ENCODE measurements around the gene KRT74. TPM values are rescaled to one million over a fixed set of nuclear protein-coding genes. Genes with fewer than 3 reads are reported as not detected.

Gene KRT74
- total and polyA plus RNA-seq, 2 donors from 2014 or later = not detected

GRCh38 chr12:52529417-52529816 is 44.2 kb downstream of the KRT74 start:
- no peak for DNase-seq
- Histone ChIP-seq H3K9me3 (ENCODE audit: control insufficient read depth in 2 of 3, insufficient read depth in 1 of 3, low read length in 3 of 3) (no peaks in the 10 kb centered on the region), H3K4me3 (ENCODE audit: low read length in 3 of 3) (no peak overlapping the region), H3K36me3 (ENCODE audit: control insufficient read depth in 2 of 3, insufficient read depth in 3 of 3, low read length in 3 of 3) (no peaks in the 10 kb centered on the region), H3K27me3 (ENCODE audit: control insufficient read depth, insufficient read depth, low read length) (no peaks in the 10 kb centered on the region), H3K27ac (ENCODE audit: low read depth in 2 of 2, low read length in 2 of 2) (no peak overlapping the region), H3K4me1 (ENCODE audit: control insufficient read depth in 2 of 3, insufficient read depth in 2 of 3, low read depth in 1 of 3, low read length in 3 of 3) (no peaks in the 10 kb centered on the region), H3K9ac (ENCODE audit: low read length in 3 of 3) (no peak overlapping the region)
- no peak for TF ChIP-seq CTCF (IDR thresholded peaks at IDR 0.05; ENCODE audit: borderline replicate concordance, extremely low read depth, insufficient read depth)
- intact Hi-C loops (cut with DNase I) = no loop called here
- no peak for FAIRE-seq

GRCh38 chr12:52528641-52529143 is 45.0 kb downstream of the KRT74 start:
- no peak for FAIRE-seq
- TF ChIP-seq CTCF (IDR thresholded peaks at IDR 0.05; ENCODE audit: borderline replicate concordance, extremely low read depth, insufficient read depth) = no peak
- Histone ChIP-seq H3K27me3 (ENCODE audit: control insufficient read depth, insufficient read depth, low read length) (no peaks in the 10 kb centered on the region), H3K9me3 (ENCODE audit: control insufficient read depth in 2 of 3, insufficient read depth in 1 of 3, low read length in 3 of 3) (no peaks in the 10 kb centered on the region), H3K9ac (ENCODE audit: low read length in 3 of 3) (no peak overlapping the region), H3K4me3 (ENCODE audit: low read length in 3 of 3) (no peak overlapping the region), H3K27ac (ENCODE audit: low read depth in 2 of 2, low read length in 2 of 2) (no peak overlapping the region), H3K36me3 (ENCODE audit: control insufficient read depth in 2 of 3, insufficient read depth in 3 of 3, low read length in 3 of 3) (no peaks in the 10 kb centered on the region), H3K4me1 (ENCODE audit: control insufficient read depth in 2 of 3, insufficient read depth in 2 of 3, low read depth in 1 of 3, low read length in 3 of 3) (no peaks in the 10 kb centered on the region)
- DNase-seq = peak in 1 of 5 donors; percentile 5
- intact Hi-C loops (cut with DNase I) = no loop called here

DNA sequence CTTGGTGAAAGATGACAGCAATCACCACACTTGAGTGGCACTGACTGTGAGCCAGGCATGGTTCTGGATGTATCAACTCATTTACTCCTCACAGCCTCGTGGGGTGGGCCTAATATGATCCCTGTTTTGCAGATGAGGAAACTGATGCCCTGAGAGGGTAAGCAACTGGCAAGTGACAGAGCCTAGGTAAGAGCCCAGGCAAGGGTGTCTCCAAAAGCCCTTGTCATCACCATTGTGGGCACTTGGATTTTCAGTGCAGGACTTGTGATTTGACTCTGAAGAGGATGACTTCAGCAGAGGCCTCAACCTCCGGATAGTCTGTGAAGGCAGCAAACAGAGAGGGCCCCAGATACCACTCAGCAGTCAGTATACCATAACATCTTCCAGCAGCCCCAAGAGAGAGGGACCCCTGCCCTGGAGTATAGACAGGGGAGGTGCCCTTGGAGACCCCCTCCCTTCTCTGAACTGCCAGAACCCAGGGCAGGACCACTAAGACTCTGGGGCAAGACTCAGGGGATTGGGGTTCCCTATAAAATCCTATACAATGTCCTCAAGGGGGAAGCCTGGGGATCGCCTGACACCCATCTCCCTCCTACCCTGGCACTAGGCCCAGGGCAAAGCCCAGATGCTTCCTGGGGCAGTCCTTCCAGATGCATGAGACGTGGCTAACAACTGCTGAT is 46.4 kb downstream of the KRT74 start:
- no peaks in the 10 kb centered on the region for H3K4me1 ChIP-seq (ENCODE audit: control insufficient read depth in 2 of 3, insufficient read depth in 2 of 3, low read depth in 1 of 3, low read length in 3 of 3)
- H3K27me3 ChIP-seq (ENCODE audit: control insufficient read depth, insufficient read depth, low read length) = no peaks in the 10 kb centered on the region
- no peaks in the 10 kb centered on the region for H3K9me3 ChIP-seq (ENCODE audit: control insufficient read depth in 2 of 3, insufficient read depth in 1 of 3, low read length in 3 of 3)
- no peak overlapping the region for H3K27ac ChIP-seq (ENCODE audit: low read depth in 2 of 2, low read length in 2 of 2)
- no peak overlapping the region for H3K9ac ChIP-seq (ENCODE audit: low read length in 3 of 3)
- intact Hi-C loops (cut with DNase I) = no loop called here
- TF ChIP-seq CTCF (IDR thresholded peaks at IDR 0.05; ENCODE audit: borderline replicate concordance, extremely low read depth, insufficient read depth) = no peak
- no peak overlapping the region for H3K4me3 ChIP-seq (ENCODE audit: low read length in 3 of 3)
- FAIRE-seq (no peak), DNase-seq (peak in 1 of 5 donors; percentile 1)
- no peaks in the 10 kb centered on the region for H3K36me3 ChIP-seq (ENCODE audit: control insufficient read depth in 2 of 3, insufficient read depth in 3 of 3, low read length in 3 of 3)
